Measurements from ENCODE around the gene TMEM79.
A peak's percentile ranks its signal among the peaks of the same experiment; 100 is the strongest.

Gene TMEM79

GRCh38 chr1:156249593-156249992 lies 34.5 kb upstream of the TMEM79 start:
- peaks cover 19% of the 10 kb centered on the region for H3K4me1 Mint-ChIP-seq (ENCODE audit: low read depth)
- peaks cover 35% of the 10 kb centered on the region for H3K36me3 Mint-ChIP-seq (ENCODE audit: low read depth)
- no peaks in the 10 kb centered on the region for H3K27me3 Mint-ChIP-seq
- no peak overlapping the region for H3K27ac Mint-ChIP-seq
- no peak overlapping the region for H3K4me3 Mint-ChIP-seq
- H3K9me3 Mint-ChIP-seq, result no peaks in the 10 kb centered on the region

GRCh38 chr1:156251527-156251926 lies 32.6 kb upstream of the TMEM79 start:
- Mint-ChIP-seq H3K27me3 (no peaks in the 10 kb centered on the region), H3K4me3 (no peak overlapping the region), H3K27ac (no peak overlapping the region), H3K36me3 (ENCODE audit: low read depth) (peaks cover 45% of the 10 kb centered on the region), H3K9me3 (no peaks in the 10 kb centered on the region), H3K4me1 (ENCODE audit: low read depth) (no peaks in the 10 kb centered on the region)

GRCh38 chr1:156253634-156254033 lies 30.5 kb upstream of the TMEM79 start:
- H3K4me3 Mint-ChIP-seq, result no peak overlapping the region
- no peaks in the 10 kb centered on the region for H3K9me3 Mint-ChIP-seq
- H3K27me3 Mint-ChIP-seq, result no peaks in the 10 kb centered on the region
- H3K27ac Mint-ChIP-seq, result peak overlapping the region; percentile 76
- H3K36me3 Mint-ChIP-seq (ENCODE audit: low read depth), result peaks cover 62% of the 10 kb centered on the region
- no peaks in the 10 kb centered on the region for H3K4me1 Mint-ChIP-seq (ENCODE audit: low read depth)

GRCh38 chr1:156257711-156258110 lies 26.4 kb upstream of the TMEM79 start:
- Mint-ChIP-seq H3K4me3 (no peak overlapping the region), H3K36me3 (ENCODE audit: low read depth) (peaks cover 71% of the 10 kb centered on the region), H3K9me3 (no peaks in the 10 kb centered on the region), H3K27ac (peak overlapping the region; percentile 31), H3K27me3 (no peaks in the 10 kb centered on the region), H3K4me1 (ENCODE audit: low read depth) (peaks cover 3% of the 10 kb centered on the region)

GRCh38 chr1:156258859-156259258 lies 25.3 kb upstream of the TMEM79 start:
- H3K27me3 Mint-ChIP-seq, result no peaks in the 10 kb centered on the region
- peaks cover 14% of the 10 kb centered on the region for H3K4me1 Mint-ChIP-seq (ENCODE audit: low read depth)
- no peak overlapping the region for H3K27ac Mint-ChIP-seq
- no peak overlapping the region for H3K4me3 Mint-ChIP-seq
- no peaks in the 10 kb centered on the region for H3K9me3 Mint-ChIP-seq
- H3K36me3 Mint-ChIP-seq (ENCODE audit: low read depth), result peaks cover 71% of the 10 kb centered on the region

GRCh38 chr1:156259805-156260204 lies 24.3 kb upstream of the TMEM79 start:
- Mint-ChIP-seq H3K36me3 (ENCODE audit: low read depth) (peaks cover 75% of the 10 kb centered on the region), H3K4me1 (ENCODE audit: low read depth) (peaks cover 17% of the 10 kb centered on the region), H3K9me3 (no peaks in the 10 kb centered on the region), H3K27me3 (no peaks in the 10 kb centered on the region), H3K27ac (no peak overlapping the region), H3K4me3 (no peak overlapping the region)

GRCh38 chr1:156260896-156261295 lies 23.2 kb upstream of the TMEM79 start:
- Mint-ChIP-seq H3K4me3 (no peak overlapping the region), H3K27ac (no peak overlapping the region), H3K9me3 (no peaks in the 10 kb centered on the region), H3K36me3 (ENCODE audit: low read depth) (peaks cover 81% of the 10 kb centered on the region), H3K27me3 (no peaks in the 10 kb centered on the region), H3K4me1 (ENCODE audit: low read depth) (peaks cover 17% of the 10 kb centered on the region)

GRCh38 chr1:156262461-156263287 lies 21.5 kb upstream of the TMEM79 start:
- Mint-ChIP-seq H3K4me1 (ENCODE audit: low read depth) (peaks cover 17% of the 10 kb centered on the region), H3K9me3 (no peaks in the 10 kb centered on the region), H3K27ac (peak overlapping the region; percentile 40), H3K27me3 (no peaks in the 10 kb centered on the region), H3K36me3 (ENCODE audit: low read depth) (peaks cover 81% of the 10 kb centered on the region), H3K4me3 (no peak overlapping the region)

- H3K27ac Mint-ChIP-seq, result peak overlapping the region; percentile 40
- peaks cover 81% of the 10 kb centered on the region for H3K36me3 Mint-ChIP-seq (ENCODE audit: low read depth)
- H3K9me3 Mint-ChIP-seq, result no peaks in the 10 kb centered on the region
- peaks cover 17% of the 10 kb centered on the region for H3K4me1 Mint-ChIP-seq (ENCODE audit: low read depth)
- H3K4me3 Mint-ChIP-seq, result no peak overlapping the region
- H3K27me3 Mint-ChIP-seq, result no peaks in the 10 kb centered on the region
These were observed 20.9 kb upstream of the TMEM79 start for GRCh38 chr1:156263288-156263655.

- H3K36me3 Mint-ChIP-seq (ENCODE audit: low read depth), result peaks cover 76% of the 10 kb centered on the region
These were observed 18.1 kb upstream of the TMEM79 start for GRCh38 chr1:156266051-156266450.

GRCh38 chr1:156268336-156268735 lies 15.8 kb upstream of the TMEM79 start:
- Mint-ChIP-seq H3K27ac (no peak overlapping the region), H3K9me3 (no peaks in the 10 kb centered on the region), H3K36me3 (ENCODE audit: low read depth) (peaks cover 82% of the 10 kb centered on the region), H3K27me3 (no peaks in the 10 kb centered on the region), H3K4me3 (no peak overlapping the region), H3K4me1 (ENCODE audit: low read depth) (peaks cover 8% of the 10 kb centered on the region)

More at GRCh38 chr1:156266051-156266450, 18.1 kb upstream of the TMEM79 start:
- no peaks in the 10 kb centered on the region for H3K9me3 Mint-ChIP-seq
- peaks cover 17% of the 10 kb centered on the region for H3K4me1 Mint-ChIP-seq (ENCODE audit: low read depth)
- H3K27me3 Mint-ChIP-seq, result no peaks in the 10 kb centered on the region
- no peak overlapping the region for H3K27ac Mint-ChIP-seq
- no peak overlapping the region for H3K4me3 Mint-ChIP-seq

GRCh38 chr1:156270314-156270713 lies 13.8 kb upstream of the TMEM79 start:
- Mint-ChIP-seq H3K4me3 (no peak overlapping the region), H3K27ac (no peak overlapping the region), H3K9me3 (no peaks in the 10 kb centered on the region), H3K27me3 (no peaks in the 10 kb centered on the region), H3K36me3 (ENCODE audit: low read depth) (peaks cover 85% of the 10 kb centered on the region), H3K4me1 (ENCODE audit: low read depth) (no peaks in the 10 kb centered on the region)

- Mint-ChIP-seq H3K27ac (no peak overlapping the region), H3K27me3 (no peaks in the 10 kb centered on the region), H3K36me3 (ENCODE audit: low read depth) (peaks cover 89% of the 10 kb centered on the region), H3K4me1 (ENCODE audit: low read depth) (peaks cover 24% of the 10 kb centered on the region), H3K9me3 (no peaks in the 10 kb centered on the region), H3K4me3 (no peak overlapping the region)
These were observed 7.6 kb upstream of the TMEM79 start for GRCh38 chr1:156276532-156276931.

- H3K9me3 Mint-ChIP-seq, result no peaks in the 10 kb centered on the region
- H3K27me3 Mint-ChIP-seq, result no peaks in the 10 kb centered on the region
- H3K36me3 Mint-ChIP-seq (ENCODE audit: low read depth), result peaks cover 88% of the 10 kb centered on the region
- H3K4me1 Mint-ChIP-seq (ENCODE audit: low read depth), result peaks cover 26% of the 10 kb centered on the region
- no peak overlapping the region for H3K27ac Mint-ChIP-seq
- no peak overlapping the region for H3K4me3 Mint-ChIP-seq
These were observed 7.2 kb upstream of the TMEM79 start for GRCh38 chr1:156276966-156277381.

- Mint-ChIP-seq H3K4me3 (peak overlapping the region; percentile 96), H3K27ac (peak overlapping the region; percentile 52), H3K27me3 (no peaks in the 10 kb centered on the region), H3K36me3 (ENCODE audit: low read depth) (peaks cover 65% of the 10 kb centered on the region), H3K4me1 (ENCODE audit: low read depth) (peaks cover 46% of the 10 kb centered on the region), H3K9me3 (no peaks in the 10 kb centered on the region)
These were observed 4.3 kb upstream of the TMEM79 start for GRCh38 chr1:156279837-156280236.

- Mint-ChIP-seq H3K4me1 (ENCODE audit: low read depth) (peaks cover 46% of the 10 kb centered on the region), H3K27me3 (no peaks in the 10 kb centered on the region), H3K27ac (peak overlapping the region; percentile 98), H3K4me3 (peak overlapping the region; percentile 96), H3K9me3 (no peaks in the 10 kb centered on the region), H3K36me3 (ENCODE audit: low read depth) (peaks cover 55% of the 10 kb centered on the region)
These were observed 2.8 kb upstream of the TMEM79 start for GRCh38 chr1:156281281-156281680.
